Astrocyte of the spinal cord (primary cell): ENCODE measurements around the gene PTGFR.

Experiments
- DNase-seq: peaks from one replicate; pipeline ENCODE4 v3.0.0; 2011; ENCODE audit warnings: low read depth, low spot score
- H3K4me3 ChIP-seq: 2 replicates; pipeline ENCODE4 v1.5.1; 2011; ENCODE audit warnings: low read depth, mild to moderate bottlenecking, low read length, moderate library complexity
- in situ Hi-C: cut with HindIII; loops from 2 replicates; pipeline ENCODE4 v1.10.0; 2017; ENCODE audit warnings: low sequenced_read_pairs
- TF ChIP-seq, protein P1 (sequence below): IDR thresholded peaks from 2 replicates; pipeline ENCODE4 v1.5.1; 2012; ENCODE audit warnings: low read depth, mild to moderate bottlenecking, low read length, inconsistent platforms

The PTGFR gene

GRCh38 chr1:78586572-78586971 is 95.8 kb downstream of the PTGFR start:
- TF ChIP-seq, protein P1, sequence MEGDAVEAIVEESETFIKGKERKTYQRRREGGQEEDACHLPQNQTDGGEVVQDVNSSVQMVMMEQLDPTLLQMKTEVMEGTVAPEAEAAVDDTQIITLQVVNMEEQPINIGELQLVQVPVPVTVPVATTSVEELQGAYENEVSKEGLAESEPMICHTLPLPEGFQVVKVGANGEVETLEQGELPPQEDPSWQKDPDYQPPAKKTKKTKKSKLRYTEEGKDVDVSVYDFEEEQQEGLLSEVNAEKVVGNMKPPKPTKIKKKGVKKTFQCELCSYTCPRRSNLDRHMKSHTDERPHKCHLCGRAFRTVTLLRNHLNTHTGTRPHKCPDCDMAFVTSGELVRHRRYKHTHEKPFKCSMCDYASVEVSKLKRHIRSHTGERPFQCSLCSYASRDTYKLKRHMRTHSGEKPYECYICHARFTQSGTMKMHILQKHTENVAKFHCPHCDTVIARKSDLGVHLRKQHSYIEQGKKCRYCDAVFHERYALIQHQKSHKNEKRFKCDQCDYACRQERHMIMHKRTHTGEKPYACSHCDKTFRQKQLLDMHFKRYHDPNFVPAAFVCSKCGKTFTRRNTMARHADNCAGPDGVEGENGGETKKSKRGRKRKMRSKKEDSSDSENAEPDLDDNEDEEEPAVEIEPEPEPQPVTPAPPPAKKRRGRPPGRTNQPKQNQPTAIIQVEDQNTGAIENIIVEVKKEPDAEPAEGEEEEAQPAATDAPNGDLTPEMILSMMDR: no peak
- in situ Hi-C loops: no loop called here
- H3K4me3 ChIP-seq: no peak overlapping the region
- peak; percentile 26 for DNase-seq

- in situ Hi-C loops: no loop called here
- no peak for DNase-seq
- TF ChIP-seq, protein P1: no peak
- H3K4me3 ChIP-seq: no peak overlapping the region
Measured at GRCh38 chr1:78587211-78587610, 96.4 kb downstream of the PTGFR start.
